NT2/D1 (cell line): ENCODE data around the gene PLEKHA4.

Experiments
- DNase-seq: peaks from one replicate; pipeline ENCODE4 v3.0.0-alpha.2; 2011; ENCODE audit warnings: low read depth, low spot score
- H3K27me3 ChIP-seq: 2 replicates; pipeline ENCODE4 v1.6.0; 2011; ENCODE audit warnings: mild to moderate bottlenecking; ENCODE audit not compliant: insufficient read length, insufficient read depth
- H3K36me3 ChIP-seq: 2 replicates; pipeline ENCODE4 v1.6.1; 2011; ENCODE audit warnings: mild to moderate bottlenecking, low read length, mixed read lengths; ENCODE audit not compliant: insufficient read depth, insufficient read length
- H3K4me1 ChIP-seq: 2 replicates; pipeline ENCODE4 v1.5.1; 2011; ENCODE audit not compliant: insufficient read depth, insufficient read length
- H3K4me3 ChIP-seq: 2 replicates; pipeline ENCODE4 v1.5.1; 2011; ENCODE audit warnings: low read depth; ENCODE audit not compliant: insufficient read length
- H3K9ac ChIP-seq: 2 replicates; pipeline ENCODE4 v1.6.0; 2011; ENCODE audit warnings: low read depth; ENCODE audit not compliant: insufficient read length
- H3K9me3 ChIP-seq: 2 replicates; pipeline ENCODE4 v1.5.1; 2011; ENCODE audit warnings: mild to moderate bottlenecking, low read length; ENCODE audit not compliant: insufficient read depth
- SUZ12 ChIP-seq: IDR thresholded peaks from 2 replicates; pipeline ENCODE4 v1.6.1; 2011; ENCODE audit not compliant: insufficient read length, insufficient read depth; ENCODE audit errors: extremely low read depth
- YY1 ChIP-seq: IDR thresholded peaks from 2 replicates; pipeline ENCODE4 v1.6.1; 2011; ENCODE audit not compliant: insufficient read length, insufficient read depth
- ZNF274 ChIP-seq: IDR thresholded peaks from 2 replicates; pipeline ENCODE4 v1.6.1; 2011; ENCODE audit warnings: mild to moderate bottlenecking, low read depth, low read length

The PLEKHA4 gene

DNA sequence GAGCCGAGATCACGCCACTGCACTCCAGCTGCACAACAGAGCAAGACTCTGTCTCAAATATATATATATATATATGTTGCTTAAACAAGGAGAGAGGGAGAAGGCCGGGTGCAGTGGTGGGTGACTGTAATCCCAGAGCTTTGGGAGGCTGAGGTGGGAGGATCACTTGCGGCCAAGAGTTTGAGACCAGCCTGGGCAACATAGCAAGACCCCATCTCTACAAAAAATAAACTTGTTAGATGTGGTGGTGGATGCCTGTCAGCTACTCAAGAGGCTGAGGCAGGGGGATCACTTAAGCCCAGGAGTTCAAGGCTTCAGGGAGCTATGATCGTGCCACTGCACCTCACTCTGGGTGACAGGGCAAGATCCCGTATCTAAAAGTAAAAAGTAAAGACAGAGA is 26.8 kb downstream of the PLEKHA4 start:
- no peaks in the 10 kb centered on the region for H3K27me3 ChIP-seq
- peaks cover 4% of the 10 kb centered on the region; the same call in 1 of the 2 replicates for H3K9me3 ChIP-seq
- no peak for DNase-seq
- no peak for TF ChIP-seq ZNF274
- TF ChIP-seq YY1, result no peak
- no peak for TF ChIP-seq SUZ12
- no peaks in the 10 kb centered on the region for H3K4me1 ChIP-seq
- H3K36me3 ChIP-seq, result peaks cover 4% of the 10 kb centered on the region
- no peak overlapping the region for H3K9ac ChIP-seq
- no peak overlapping the region for H3K4me3 ChIP-seq

DNA sequence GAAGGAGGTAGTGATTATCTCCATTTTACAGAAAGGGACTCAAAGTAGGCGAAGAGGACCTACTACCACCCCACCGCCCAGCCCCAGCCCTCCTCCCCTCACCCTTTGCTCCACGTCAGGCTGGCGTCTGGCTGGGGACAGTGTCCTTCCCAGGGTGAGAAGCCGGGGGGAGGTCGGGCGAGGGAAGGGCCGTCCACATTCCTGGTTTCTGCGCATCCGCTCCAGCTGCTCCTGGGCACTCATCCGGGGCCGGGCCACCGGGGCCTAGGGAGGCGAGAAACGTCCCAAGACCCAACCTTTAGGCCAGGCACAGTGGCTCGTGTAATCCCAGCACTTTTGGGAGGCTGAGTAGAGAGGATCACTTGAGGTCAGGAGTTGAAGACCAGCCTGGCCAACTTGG is 27.4 kb downstream of the PLEKHA4 start:
- Histone ChIP-seq H3K36me3 (peaks cover 4% of the 10 kb centered on the region), H3K9ac (no peak overlapping the region), H3K4me1 (no peaks in the 10 kb centered on the region), H3K27me3 (no peaks in the 10 kb centered on the region), H3K4me3 (no peak overlapping the region), H3K9me3 (peaks cover 4% of the 10 kb centered on the region; the same call in 1 of the 2 replicates)
- no peak for DNase-seq
- TF ChIP-seq SUZ12 (no peak), YY1 (no peak), ZNF274 (no peak)

GRCh38 chr19:48837687-48838086 is 30.7 kb downstream of the PLEKHA4 start:
- peak overlapping the region; percentile 68 for H3K9ac ChIP-seq
- no peaks in the 10 kb centered on the region for H3K36me3 ChIP-seq
- peak overlapping the region; percentile 59 for H3K4me3 ChIP-seq
- no peak for DNase-seq
- H3K9me3 ChIP-seq, result no peaks in the 10 kb centered on the region
- H3K27me3 ChIP-seq, result no peaks in the 10 kb centered on the region
- H3K4me1 ChIP-seq, result no peaks in the 10 kb centered on the region
- TF ChIP-seq YY1 (no peak), SUZ12 (no peak), ZNF274 (no peak)

- H3K9me3 ChIP-seq, result no peaks in the 10 kb centered on the region
- H3K4me1 ChIP-seq, result no peaks in the 10 kb centered on the region
- peak; percentile 78 for DNase-seq
- peak overlapping the region; percentile 68 for H3K9ac ChIP-seq
- no peaks in the 10 kb centered on the region for H3K36me3 ChIP-seq
- TF ChIP-seq YY1 (no peak), SUZ12 (no peak), ZNF274 (no peak)
- no peaks in the 10 kb centered on the region for H3K27me3 ChIP-seq
- H3K4me3 ChIP-seq, result peak overlapping the region; percentile 59
Measured at GRCh38 chr19:48837051-48837524, 31.3 kb downstream of the PLEKHA4 start.

DNA sequence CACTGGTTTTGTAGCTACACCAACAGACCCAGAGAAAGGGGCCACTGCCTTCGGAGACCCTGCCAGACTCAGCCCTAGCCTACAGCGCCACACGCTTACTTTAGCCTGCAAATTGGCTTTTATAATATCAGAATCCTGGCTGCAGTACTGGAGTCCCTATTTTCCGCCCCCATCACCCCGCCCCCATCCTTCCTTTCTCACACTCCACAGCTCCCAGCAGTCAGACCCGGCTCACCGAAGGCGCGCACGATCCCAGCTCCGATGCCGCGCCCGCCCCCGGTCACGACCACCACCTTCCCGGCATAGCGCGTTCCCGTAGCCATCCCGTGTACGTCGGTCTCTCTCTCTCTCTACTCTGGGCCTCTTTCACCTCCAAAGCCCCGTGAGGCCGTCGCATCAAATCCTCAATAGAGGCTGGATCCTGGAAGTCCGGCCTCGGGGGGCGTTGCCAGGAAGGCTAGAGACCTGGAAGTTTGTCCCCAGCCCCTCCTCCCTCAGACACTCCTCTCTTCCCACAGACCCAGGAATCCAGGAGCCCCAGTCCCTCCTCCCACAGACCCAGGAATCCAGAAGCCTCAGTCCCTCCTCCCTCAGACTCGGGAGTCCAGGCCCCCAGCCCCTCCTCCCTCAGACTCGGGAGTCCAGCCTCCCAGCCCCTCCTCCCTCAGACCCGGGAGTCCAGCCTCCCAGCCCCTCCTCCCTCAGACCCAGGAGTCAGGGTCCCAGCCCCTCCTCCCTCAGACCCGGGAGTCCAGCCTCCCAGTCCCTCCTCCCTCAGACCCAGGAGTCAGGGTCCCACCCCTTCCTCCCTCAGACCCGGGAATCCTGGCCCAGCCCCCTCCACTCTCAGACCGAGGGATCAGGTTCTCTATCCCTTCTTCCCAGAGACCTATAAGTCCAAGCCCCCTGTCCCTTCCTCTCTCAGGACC is 32.1 kb downstream of the PLEKHA4 start, which contains the start of gene HSD17B14:
Gene HSD17B14, minus strand, starts transcription at position 403 of the 929 bp plus-strand sequence. Its CDS starts 80 bp downstream, at position 323.
- H3K4me1 ChIP-seq, result no peaks in the 10 kb centered on the region
- H3K27me3 ChIP-seq, result no peaks in the 10 kb centered on the region
- TF ChIP-seq ZNF274 (no peak), SUZ12 (no peak), YY1 (no peak)
- peak within 1 kb of the TSS; percentile 59 for H3K4me3 ChIP-seq
- DNase-seq, result no peak
- H3K36me3 ChIP-seq, result no peaks in the 10 kb centered on the region
- no peaks in the 10 kb centered on the region for H3K9me3 ChIP-seq
- peak within 1 kb of the TSS; percentile 85 for H3K9ac ChIP-seq

DNA sequence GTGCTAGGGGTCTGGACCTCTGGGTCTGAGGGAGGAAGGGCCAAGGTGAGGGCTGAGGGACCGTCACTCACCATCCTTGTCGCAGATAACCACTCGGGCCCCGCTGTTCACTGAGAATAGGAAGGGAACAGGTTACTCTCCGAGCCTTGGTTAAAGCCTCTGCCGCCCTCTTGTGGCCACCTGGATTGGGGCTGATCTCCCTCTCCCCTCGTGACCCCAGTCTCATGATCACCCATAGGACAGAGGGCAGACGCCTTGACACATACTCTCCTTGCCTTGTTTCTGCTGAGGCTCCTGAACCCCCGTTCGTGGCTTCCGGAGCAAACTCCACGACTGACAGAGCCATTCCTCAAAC is 32.7 kb downstream of the PLEKHA4 start:
- peak; percentile 75 for DNase-seq
- H3K36me3 ChIP-seq, result no peaks in the 10 kb centered on the region
- H3K4me1 ChIP-seq, result no peaks in the 10 kb centered on the region
- H3K4me3 ChIP-seq, result peak overlapping the region; percentile 52
- no peak for TF ChIP-seq SUZ12
- no peak for TF ChIP-seq ZNF274
- TF ChIP-seq YY1, result no peak
- no peaks in the 10 kb centered on the region for H3K27me3 ChIP-seq
- H3K9me3 ChIP-seq, result no peaks in the 10 kb centered on the region
- H3K9ac ChIP-seq, result peak overlapping the region; percentile 85

GRCh38 chr19:48833977-48834376 is 34.4 kb downstream of the PLEKHA4 start:
- Histone ChIP-seq H3K4me1 (no peaks in the 10 kb centered on the region), H3K9ac (no peak overlapping the region), H3K9me3 (no peaks in the 10 kb centered on the region), H3K27me3 (no peaks in the 10 kb centered on the region), H3K4me3 (no peak overlapping the region), H3K36me3 (no peaks in the 10 kb centered on the region)
- DNase-seq, result no peak
- TF ChIP-seq YY1 (no peak), SUZ12 (no peak), ZNF274 (no peak)
